ENCODE data around the gene LHFPL3. TPM values are rescaled to one million over a fixed set of nuclear protein-coding genes. Genes with fewer than 3 reads are reported as not detected.

Gene LHFPL3
- total and polyA plus RNA-seq, 2 donors (not counting 1 experiment from before 2014, with no cell fraction given): not detected

DNA sequence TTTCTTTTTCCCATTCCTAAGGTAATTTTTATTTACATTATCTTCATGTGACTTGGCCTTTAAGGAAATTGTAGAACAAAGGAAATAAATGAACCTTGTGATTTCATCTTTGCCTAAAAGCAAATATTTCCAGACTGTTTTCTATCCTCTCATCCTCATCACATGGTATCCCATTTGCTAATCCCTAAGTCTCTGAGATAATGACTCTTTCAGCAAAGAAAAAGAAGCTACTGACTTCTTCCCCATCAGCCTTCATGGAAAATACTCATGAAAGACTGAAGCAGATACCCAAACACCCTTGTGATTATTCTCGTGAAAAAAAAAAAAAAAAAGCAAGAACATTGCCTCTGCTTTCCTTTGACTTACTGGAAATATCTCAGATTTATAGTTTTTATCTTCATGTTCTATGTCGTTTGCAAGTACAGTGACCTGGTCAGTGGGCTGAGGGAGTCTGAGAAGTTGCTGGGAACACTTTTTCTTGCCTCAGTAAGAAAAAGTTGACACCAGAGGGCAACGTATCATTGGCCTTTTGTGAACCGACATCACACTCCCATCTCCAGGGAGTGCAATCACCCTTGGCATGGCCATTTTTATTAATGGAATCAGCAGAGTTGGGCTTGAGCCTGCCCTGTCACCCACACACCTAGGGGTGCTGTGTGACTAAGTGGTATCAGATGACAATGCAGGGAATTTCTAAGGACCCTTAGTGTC lies 439.6 kb downstream of the LHFPL3 start:
- H3K9ac ChIP-seq (ENCODE audit: low read length): no peak overlapping the region
- H3K4me3 ChIP-seq (ENCODE audit: control extremely low read depth in 1 of 5, extremely low read depth in 1 of 5, insufficient read depth in 1 of 5, low read depth in 2 of 5, low read length in 4 of 5): no peak overlapping the region
- intact Hi-C loops (cut with micrococcal nuclease): no loop called here
- no peaks in the 10 kb centered on the region for H4K20me1 ChIP-seq (ENCODE audit: control insufficient read depth, insufficient read depth, low read length, poor library complexity, severe bottlenecking)
- Mint-ChIP-seq H3K27me3 (peaks cover 17% of the 10 kb centered on the region), H3K9me3 (ENCODE audit: insufficient read depth) (no peaks in the 10 kb centered on the region), H3K4me3 (no peak overlapping the region), H3K27ac (no peak overlapping the region), H3K4me1 (no peaks in the 10 kb centered on the region)
- ChIA-PET CTCF (no interaction called here), POLR2A (no interaction called here)
- no peak overlapping the region for H3K4me2 ChIP-seq (replicated peaks; ENCODE audit: low read depth, low read length, poor library complexity, severe bottlenecking)
- WGBS (ENCODE audit: insufficient coverage): 65% methylated on average over 2 of the region's 4 CpGs
- H3K9me3 ChIP-seq (ENCODE audit: control extremely low read depth in 1 of 3, control insufficient read depth in 2 of 3, insufficient read depth in 1 of 3, low read length in 2 of 3): no peaks in the 10 kb centered on the region
- no peaks in the 10 kb centered on the region for H3K36me3 ChIP-seq (replicated peaks in 1 of 2; ENCODE audit: control extremely low read depth in 1 of 2, control insufficient read depth in 1 of 2, extremely low read depth in 1 of 2, insufficient read depth in 2 of 2, low read length in 1 of 2)
- H3K79me2 ChIP-seq (ENCODE audit: control insufficient read depth, insufficient read depth, low read length): no peaks in the 10 kb centered on the region
- H3K4me1 ChIP-seq (ENCODE audit: control insufficient read depth in 2 of 2, insufficient read depth in 2 of 2, low read length in 2 of 2): no peaks in the 10 kb centered on the region
- no peak overlapping the region for H3K27ac ChIP-seq (ENCODE audit: low read length in 2 of 2)
- no peak overlapping the region for H2AFZ ChIP-seq (ENCODE audit: insufficient read depth, low read depth, low read length, poor library complexity, severe bottlenecking)
- DNase-seq (no peak), ATAC-seq (ENCODE audit: low read depth) (no peak)
- TF ChIP-seq CTCF (IDR thresholded peaks at IDR 0.05) (no peak), EZH2 (IDR thresholded peaks at IDR 0.05; ENCODE audit: borderline replicate concordance, insufficient read depth, low read depth, low read length, poor library complexity, severe bottlenecking) (no peak)
- no peaks in the 10 kb centered on the region for H3K27me3 ChIP-seq (replicated peaks in 1 of 4; ENCODE audit: control extremely low read depth in 1 of 4, control insufficient read depth in 3 of 4, insufficient read depth in 4 of 4, low read length in 3 of 4)

- DNase-seq (no peak), ATAC-seq (ENCODE audit: low read depth) (no peak)
- WGBS (ENCODE audit: insufficient coverage): 50% methylated on average over 8 of the region's 10 CpGs
- Histone ChIP-seq H3K36me3 (replicated peaks in 1 of 2; ENCODE audit: control extremely low read depth in 1 of 2, control insufficient read depth in 1 of 2, extremely low read depth in 1 of 2, insufficient read depth in 2 of 2, low read length in 1 of 2) (no peaks in the 10 kb centered on the region), H4K20me1 (ENCODE audit: control insufficient read depth, insufficient read depth, low read length, poor library complexity, severe bottlenecking) (no peaks in the 10 kb centered on the region), H3K27me3 (replicated peaks in 1 of 4; ENCODE audit: control extremely low read depth in 1 of 4, control insufficient read depth in 3 of 4, insufficient read depth in 4 of 4, low read length in 3 of 4) (no peaks in the 10 kb centered on the region), H3K27ac (ENCODE audit: low read length in 2 of 2) (no peak overlapping the region), H3K4me3 (ENCODE audit: control extremely low read depth in 1 of 5, extremely low read depth in 1 of 5, insufficient read depth in 1 of 5, low read depth in 2 of 5, low read length in 4 of 5) (no peak overlapping the region), H2AFZ (ENCODE audit: insufficient read depth, low read depth, low read length, poor library complexity, severe bottlenecking) (no peak overlapping the region), H3K4me2 (replicated peaks; ENCODE audit: low read depth, low read length, poor library complexity, severe bottlenecking) (no peak overlapping the region), H3K9me3 (ENCODE audit: control extremely low read depth in 1 of 3, control insufficient read depth in 2 of 3, insufficient read depth in 1 of 3, low read length in 2 of 3) (no peaks in the 10 kb centered on the region), H3K4me1 (ENCODE audit: control insufficient read depth in 2 of 2, insufficient read depth in 2 of 2, low read length in 2 of 2) (no peaks in the 10 kb centered on the region), H3K79me2 (ENCODE audit: control insufficient read depth, insufficient read depth, low read length) (no peaks in the 10 kb centered on the region), H3K9ac (ENCODE audit: low read length) (no peak overlapping the region)
- H3K4me1 Mint-ChIP-seq: no peaks in the 10 kb centered on the region
- ChIA-PET CTCF (no interaction called here), POLR2A (no interaction called here)
- intact Hi-C loops (cut with micrococcal nuclease): no loop called here
- peaks cover 8% of the 10 kb centered on the region for H3K27me3 Mint-ChIP-seq
- TF ChIP-seq CTCF (IDR thresholded peaks at IDR 0.05) (no peak), EZH2 (IDR thresholded peaks at IDR 0.05; ENCODE audit: borderline replicate concordance, insufficient read depth, low read depth, low read length, poor library complexity, severe bottlenecking) (no peak)
- H3K9me3 Mint-ChIP-seq (ENCODE audit: insufficient read depth): no peaks in the 10 kb centered on the region
- H3K4me3 Mint-ChIP-seq: no peak overlapping the region
- H3K27ac Mint-ChIP-seq: no peak overlapping the region
Observed at GRCh38 chr7:104772405-104773345, 444.3 kb downstream of the LHFPL3 start.

All from B cell (primary cell).